Esophagus squamous epithelium (tissue), 5 donors: ENCODE measurements around the gene UPK2. TPM values are rescaled to one million over a fixed set of nuclear protein-coding genes. Genes with fewer than 3 reads are reported as not detected.
A peak's percentile ranks its signal among the peaks of the same experiment; 100 is the strongest.

Source experiments
- DNase-seq: peaks from one replicate; lab custom pipeline; 2025; lab: John Stamatoyannopoulos, UW
- H3K27ac ChIP-seq, 4 donors: fragments of 200-600 bp; sonication (generic); one replicate each; pipeline ENCODE4 v1.5.1; 2016 to 2019; ENCODE audit warnings: mild to moderate bottlenecking in 1 of 4
- H3K27me3 ChIP-seq, 4 donors: fragments of 200-600 bp; sonication (generic); 1 replicate in 3 of 4; 2 replicates in 1 of 4; pipeline versions ENCODE4 v1.5.1 to v1.6.0; 2017 to 2021; ENCODE audit warnings: antibody characterized with exemption in 1 of 4
- H3K36me3 ChIP-seq, 3 donors: fragments of 200-600 bp; sonication (generic); one replicate each; pipeline ENCODE4 v1.5.1; 2016 to 2019
- H3K4me1 ChIP-seq, 3 donors: fragments of 200-600 bp; sonication (generic); one replicate each; pipeline ENCODE4 v1.5.1; 2017 to 2019
- H3K4me3 ChIP-seq, 4 donors: fragments of 200-600 bp; sonication (generic); 1 replicate in 3 of 4; 2 replicates in 1 of 4; pipeline ENCODE4 v1.5.1; 2016 to 2019; ENCODE audit warnings: mild to moderate bottlenecking in 2 of 4, moderate library complexity in 1 of 4
- H3K9me3 ChIP-seq, 3 donors: fragments of 200-600 bp; sonication (generic); one replicate each; pipeline ENCODE4 v1.5.1; 2016 to 2019
- POLR2A ChIP-seq, 4 donors: fragments of 450-650 bp; IDR thresholded peaks; one replicate each; pipeline ENCODE4 v1.6.1; 2017; ENCODE audit warnings: antibody characterized with exemption in 4 of 4, mild to moderate bottlenecking in 4 of 4, moderate library complexity in 3 of 4
- WGBS, 2 donors: methylation state at CpG; one replicate each; pipeline ENCODE4 v1.1.5; 2018; 5-methylcytosine and 5-hydroxymethylcytosine counted together
- intact Hi-C: fragments of 100-400 bp; cut with DNase I; formaldehyde crosslinking; loops from one replicate; pipeline ENCODE4 v1.15.0; 2022
- total RNA-seq, 4 donors: library from RNA; depleted of rRNA; stranded (reverse); fragments of >200 nt; gene quantifications; one replicate each; pipeline ENCODE4 v1.1.0, GENCODE V29; 2016
- TF ChIP-seq, protein P1 (sequence below), 6 experiments: fragments of 450-650 bp in 4 of 6; fragments of 200-600 bp in 2 of 6; sonication (generic) in 2 of 6; IDR thresholded peaks; one replicate each; pipeline ENCODE4 v1.5.1; 2016 to 2019; ENCODE audit warnings: antibody characterized with exemption in 6 of 6, mild to moderate bottlenecking in 4 of 6, moderate library complexity in 4 of 6
- donor health status: DM: yes; HTN: yes; CAD: no.

UPK2 gene
- total RNA-seq, 4 donors from 2014 or later: 0.57 TPM; not detected in 3

DNA sequence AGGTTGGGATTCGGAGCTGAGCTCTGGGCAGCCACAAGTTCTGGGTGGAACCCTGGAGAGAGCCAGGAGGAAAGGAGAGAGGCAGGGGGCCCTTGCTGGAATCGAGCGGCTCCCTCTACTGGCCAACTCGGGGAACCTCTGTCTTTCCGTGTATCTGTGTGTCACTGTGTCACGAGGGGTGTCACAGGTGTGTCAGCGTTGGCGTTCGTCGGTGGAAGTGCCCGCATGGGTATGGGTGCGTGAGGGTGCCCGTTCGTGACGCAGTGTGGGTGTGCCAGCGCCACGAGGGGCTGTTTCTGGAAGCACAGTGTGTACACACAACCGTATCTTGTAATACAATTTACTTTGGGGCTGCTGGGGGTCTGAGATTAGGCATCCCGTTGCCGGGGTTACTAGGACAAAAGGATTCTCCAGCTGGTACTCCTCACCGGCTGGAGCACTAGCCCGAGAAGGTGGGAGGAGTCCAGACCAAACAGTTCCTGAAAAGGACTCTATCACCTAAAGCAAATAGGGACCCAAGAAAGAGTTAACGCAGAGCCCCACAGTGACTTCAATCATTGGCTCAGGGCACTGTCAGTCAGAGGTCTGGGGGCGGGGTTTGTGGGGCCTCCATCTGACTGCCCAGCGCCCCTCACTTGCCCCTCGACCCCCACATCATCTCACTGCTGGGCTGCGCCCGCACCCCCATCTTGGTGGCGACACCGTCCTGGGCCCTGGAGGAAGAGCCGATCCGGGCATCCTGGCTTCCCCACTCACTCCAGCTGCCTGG lies 27.8 kb upstream of the UPK2 start:
- Histone ChIP-seq H3K27me3 (no peaks in the 10 kb centered on the region), H3K4me1 (peaks cover 39 to 64% (median 53%) of the 10 kb centered on the region in 3 donors), H3K27ac (peak overlapping the region; percentile 95 to 100 (median 98)), H3K4me3 (peak overlapping the region; percentile 62 to 87 (median 79)), H3K36me3 (no peaks in the 10 kb centered on the region), H3K9me3 (no peaks in the 10 kb centered on the region)
- intact Hi-C loops: no loop called here
- peak; percentile 67 for DNase-seq
- WGBS, 2 donors: 0 to 1% methylated on average over 8 to 22 of the region's 32 CpGs
- TF ChIP-seq, protein P1, sequence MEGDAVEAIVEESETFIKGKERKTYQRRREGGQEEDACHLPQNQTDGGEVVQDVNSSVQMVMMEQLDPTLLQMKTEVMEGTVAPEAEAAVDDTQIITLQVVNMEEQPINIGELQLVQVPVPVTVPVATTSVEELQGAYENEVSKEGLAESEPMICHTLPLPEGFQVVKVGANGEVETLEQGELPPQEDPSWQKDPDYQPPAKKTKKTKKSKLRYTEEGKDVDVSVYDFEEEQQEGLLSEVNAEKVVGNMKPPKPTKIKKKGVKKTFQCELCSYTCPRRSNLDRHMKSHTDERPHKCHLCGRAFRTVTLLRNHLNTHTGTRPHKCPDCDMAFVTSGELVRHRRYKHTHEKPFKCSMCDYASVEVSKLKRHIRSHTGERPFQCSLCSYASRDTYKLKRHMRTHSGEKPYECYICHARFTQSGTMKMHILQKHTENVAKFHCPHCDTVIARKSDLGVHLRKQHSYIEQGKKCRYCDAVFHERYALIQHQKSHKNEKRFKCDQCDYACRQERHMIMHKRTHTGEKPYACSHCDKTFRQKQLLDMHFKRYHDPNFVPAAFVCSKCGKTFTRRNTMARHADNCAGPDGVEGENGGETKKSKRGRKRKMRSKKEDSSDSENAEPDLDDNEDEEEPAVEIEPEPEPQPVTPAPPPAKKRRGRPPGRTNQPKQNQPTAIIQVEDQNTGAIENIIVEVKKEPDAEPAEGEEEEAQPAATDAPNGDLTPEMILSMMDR (IDR thresholded peaks at IDR 0.05): peak; percentile 91 to 98 (median 97)
- peak in 1 of 4 donors; percentile 60 for TF ChIP-seq POLR2A (IDR thresholded peaks at IDR 0.05)

- WGBS, 2 donors: 0% methylated on average over 2 to 4 of the region's 26 CpGs
- DNase-seq: no peak
- intact Hi-C loops: no loop called here
- no peak for TF ChIP-seq POLR2A (IDR thresholded peaks at IDR 0.05)
- no peaks in the 10 kb centered on the region for H3K27me3 ChIP-seq
- peaks cover 39 to 64% (median 49%) of the 10 kb centered on the region in 3 donors for H3K4me1 ChIP-seq
- H3K36me3 ChIP-seq: no peaks in the 10 kb centered on the region
- peak overlapping the region; percentile 95 to 100 (median 98) for H3K27ac ChIP-seq
- H3K4me3 ChIP-seq: peak overlapping the region; percentile 62 to 87 (median 79)
- no peaks in the 10 kb centered on the region for H3K9me3 ChIP-seq
Measured at GRCh38 chr11:118928870-118929500, 27.1 kb upstream of the UPK2 start.

GRCh38 chr11:118929501-118930093 lies 26.5 kb upstream of the UPK2 start:
- Histone ChIP-seq H3K27me3 (no peaks in the 10 kb centered on the region), H3K9me3 (no peaks in the 10 kb centered on the region), H3K4me3 (peak overlapping the region; percentile 62 to 87 (median 79)), H3K4me1 (peaks cover 39 to 62% (median 46%) of the 10 kb centered on the region in 3 donors), H3K36me3 (no peaks in the 10 kb centered on the region), H3K27ac (peak overlapping the region; percentile 95 to 100 (median 98))
- 0% methylated on average over 7 to 8 of the region's 26 CpGs for WGBS, 2 donors
- TF ChIP-seq, protein P1 (IDR thresholded peaks at IDR 0.05): no peak
- peak in 1 of 4 donors; percentile 23 for TF ChIP-seq POLR2A (IDR thresholded peaks at IDR 0.05)
- intact Hi-C loops: no loop called here
- DNase-seq: no peak

GRCh38 chr11:118930094-118930712 lies 25.9 kb upstream of the UPK2 start:
- no peak for DNase-seq
- TF ChIP-seq POLR2A (IDR thresholded peaks at IDR 0.05): no peak
- TF ChIP-seq, protein P1 (IDR thresholded peaks at IDR 0.05): peak; percentile 96 to 99 (median 99)
- intact Hi-C loops: no loop called here
- H3K36me3 ChIP-seq: no peaks in the 10 kb centered on the region
- 0% methylated on average over 9 to 13 of the region's 20 CpGs for WGBS, 2 donors
- no peaks in the 10 kb centered on the region for H3K27me3 ChIP-seq
- H3K27ac ChIP-seq: peak overlapping the region; percentile 95 to 100 (median 98)
- H3K4me3 ChIP-seq: peak overlapping the region; percentile 62 to 87 (median 79)
- H3K4me1 ChIP-seq: peaks cover 39 to 62% (median 46%) of the 10 kb centered on the region in 3 donors
- no peaks in the 10 kb centered on the region for H3K9me3 ChIP-seq

- intact Hi-C loops: no loop called here
- H3K4me3 ChIP-seq: no peak overlapping the region
- no peak for DNase-seq
- TF ChIP-seq, protein P1 (IDR thresholded peaks at IDR 0.05): no peak
- no peak for TF ChIP-seq POLR2A (IDR thresholded peaks at IDR 0.05)
- no peaks in the 10 kb centered on the region for H3K27me3 ChIP-seq
- H3K4me1 ChIP-seq: peaks cover 33 to 54% (median 38%) of the 10 kb centered on the region in 3 donors
- H3K36me3 ChIP-seq: no peaks in the 10 kb centered on the region
- no peak overlapping the region for H3K27ac ChIP-seq
- H3K9me3 ChIP-seq: no peaks in the 10 kb centered on the region
Measured at GRCh38 chr11:118931571-118931970, 24.5 kb upstream of the UPK2 start.
